Inflammatory macrophage treated with lipopolysaccharide for 1 hour (primary cell): ENCODE measurements around the gene MT1G.

Experiments
- DNase-seq, 2 donors: peaks; one replicate each; pipeline ENCODE4 v3.0.0-alpha.2; 2020 to 2022

The MT1G gene

GRCh38 chr16:56662357-56663354 lies 5.2 kb downstream of the MT1G start:
- DNase-seq, result no peak

GRCh38 chr16:56658327-56658875 lies 9.5 kb downstream of the MT1G start:
- DNase-seq, result no peak

- DNase-seq, result peak; percentile 71 to 75
Measured at GRCh38 chr16:56657555-56658326, 10.1 kb downstream of the MT1G start, which contains the start of gene MT1F. TSS of gene MT1F (plus strand) at chr16:56657959. CDS start at chr16:56658059, 100 bp downstream.

- DNase-seq, result no peak
Measured at GRCh38 chr16:56653218-56653617, 14.6 kb downstream of the MT1G start.

- no peak for DNase-seq
Measured at GRCh38 chr16:56652600-56652999, 15.3 kb downstream of the MT1G start.

- no peak for DNase-seq
Measured at GRCh38 chr16:56651586-56651985, 16.3 kb downstream of the MT1G start, which contains the start of gene MT1B. TSS of gene MT1B (plus strand) at chr16:56651886. CDS start at chr16:56651954, 68 bp downstream.

- DNase-seq, result no peak
Measured at GRCh38 chr16:56649820-56650219, 18.0 kb downstream of the MT1G start.

- no peak for DNase-seq
Measured at GRCh38 chr16:56649271-56649670, 18.6 kb downstream of the MT1G start.

- no peak for DNase-seq
Measured at GRCh38 chr16:56647641-56648431, 20.0 kb downstream of the MT1G start.

- DNase-seq, result no peak
Measured at GRCh38 chr16:56645838-56646237, 22.0 kb downstream of the MT1G start.

- no peak for DNase-seq
Measured at GRCh38 chr16:56645311-56645710, 22.6 kb downstream of the MT1G start.

- DNase-seq, result no peak
Measured at GRCh38 chr16:56643833-56644232, 24.0 kb downstream of the MT1G start.

- DNase-seq, result peak; percentile 73 to 74
Measured at GRCh38 chr16:56643080-56643778, 24.6 kb downstream of the MT1G start.

- no peak for DNase-seq
Measured at GRCh38 chr16:56641166-56641565, 26.7 kb downstream of the MT1G start.

- no peak for DNase-seq
Measured at GRCh38 chr16:56640076-56640475, 27.8 kb downstream of the MT1G start.

- no peak for DNase-seq
Measured at GRCh38 chr16:56639045-56639444, 28.8 kb downstream of the MT1G start.

GRCh38 chr16:56637814-56638750 lies 29.8 kb downstream of the MT1G start, which contains the start of gene MT1A:
TSS of gene MT1A (plus strand) at chr16:56638666. CDS start at chr16:56638739, 73 bp downstream.
- DNase-seq, result peak in 1 of 2 donors; percentile 40

GRCh38 chr16:56636616-56637413 lies 31.1 kb downstream of the MT1G start:
- no peak for DNase-seq

- no peak for DNase-seq
Measured at GRCh38 chr16:56635441-56635967, 32.4 kb downstream of the MT1G start.
